HepG2 (cell line): ENCODE results near the gene TULP3.

ENCODE experiments used
- CBFB ChIP-seq: sonication (generic); formaldehyde crosslinking; IDR thresholded peaks from 2 replicates; pipeline ENCODE4 v1.4.0; 2020; ENCODE audit warnings: missing genetic modification reagents
- CHD4 ChIP-seq: fragments of 200-600 bp; sonication (generic); IDR thresholded peaks from 2 replicates; pipeline ENCODE4 v1.7.0; 2017; ENCODE audit warnings: mild to moderate bottlenecking, low read length, borderline replicate concordance
- CTCF ChIP-seq: sonication (generic); formaldehyde crosslinking; IDR thresholded peaks from 2 replicates; pipeline ENCODE4 v1.5.0; 2020; ENCODE audit warnings: mild to moderate bottlenecking, missing genetic modification reagents, moderate library complexity
- DMAP1 ChIP-seq: IDR thresholded peaks from 2 replicates; pipeline ENCODE4 v1.6.1; 2016
- GABPB1 ChIP-seq: IDR thresholded peaks from 2 replicates; pipeline ENCODE4 v1.6.1; 2016; ENCODE audit warnings: mild to moderate bottlenecking, missing genetic modification reagents, moderate library complexity, missing compliant biosample characterization
- HMG20A ChIP-seq: IDR thresholded peaks from 2 replicates; pipeline ENCODE4 v1.6.1; 2016; ENCODE audit warnings: borderline replicate concordance
- TAF1 ChIP-seq: sonication (generic); formaldehyde crosslinking; IDR thresholded peaks from 2 replicates; pipeline ENCODE4 v1.4.0; 2020; ENCODE audit warnings: missing genetic modification reagents
- TARDBP ChIP-seq: sonication (generic); formaldehyde crosslinking; IDR thresholded peaks from 2 replicates; pipeline ENCODE4 v1.8.0; 2022; ENCODE audit warnings: mild to moderate bottlenecking, missing genetic modification reagents
- ZNF10 ChIP-seq: sonication (generic); formaldehyde crosslinking; IDR thresholded peaks from 2 replicates; pipeline ENCODE4 v1.4.0; 2020; ENCODE audit warnings: mild to moderate bottlenecking, low read depth, missing genetic modification reagents, borderline replicate concordance
- ZNF274 ChIP-seq: sonication (generic); formaldehyde crosslinking; IDR thresholded peaks from 2 replicates; pipeline ENCODE4 v1.5.1; 2020; ENCODE audit warnings: mild to moderate bottlenecking, missing genetic modification reagents
- ZNF552 ChIP-seq: sonication (generic); formaldehyde crosslinking; IDR thresholded peaks from 2 replicates; pipeline ENCODE4 v1.9.0; 2022; ENCODE audit warnings: missing genetic modification reagents, mild to moderate bottlenecking, borderline replicate concordance
- TF ChIP-seq, protein P1 (sequence below): sonication (generic); formaldehyde crosslinking; IDR thresholded peaks from 2 replicates; pipeline ENCODE4 v1.4.0; 2020; ENCODE audit warnings: missing genetic modification reagents, borderline replicate concordance
- TF ChIP-seq, protein P2 (sequence below): sonication (generic); formaldehyde crosslinking; IDR thresholded peaks from 2 replicates; pipeline ENCODE4 v1.4.0; 2020; ENCODE audit warnings: missing genetic modification reagents

DNA sequence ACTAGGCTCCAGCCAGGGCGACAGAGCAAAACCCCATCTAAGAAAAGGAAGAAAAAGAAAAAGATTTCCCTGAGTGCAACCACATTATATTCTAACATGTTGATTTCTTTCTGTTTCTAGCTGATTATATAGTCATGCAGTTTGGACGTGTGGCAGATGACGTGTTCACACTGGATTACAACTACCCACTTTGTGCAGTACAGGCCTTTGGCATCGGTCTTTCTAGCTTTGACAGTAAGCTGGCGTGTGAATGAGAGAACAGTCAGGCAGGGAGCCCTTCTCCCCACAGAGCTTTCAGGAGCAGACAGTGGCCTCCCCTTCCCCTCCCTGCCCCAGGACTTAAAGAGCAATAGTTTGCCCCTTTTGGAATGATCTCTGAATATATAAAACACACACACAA is 48.5 kb downstream of the TULP3 start:
- TF ChIP-seq TARDBP (CRISPR knock-in tag) (no peak), GABPB1 (CRISPR knock-in tag) (no peak), CTCF (CRISPR knock-in tag) (no peak), HMG20A (CRISPR knock-in tag) (no peak), CBFB (no peak), ZNF552 (CRISPR knock-in tag) (no peak), ZNF10 (CRISPR knock-in tag) (no peak), TAF1 (CRISPR knock-in tag) (no peak), ZNF274 (CRISPR knock-in tag) (no peak), CHD4 (no peak), DMAP1 (no peak)
- TF ChIP-seq, protein P1, sequence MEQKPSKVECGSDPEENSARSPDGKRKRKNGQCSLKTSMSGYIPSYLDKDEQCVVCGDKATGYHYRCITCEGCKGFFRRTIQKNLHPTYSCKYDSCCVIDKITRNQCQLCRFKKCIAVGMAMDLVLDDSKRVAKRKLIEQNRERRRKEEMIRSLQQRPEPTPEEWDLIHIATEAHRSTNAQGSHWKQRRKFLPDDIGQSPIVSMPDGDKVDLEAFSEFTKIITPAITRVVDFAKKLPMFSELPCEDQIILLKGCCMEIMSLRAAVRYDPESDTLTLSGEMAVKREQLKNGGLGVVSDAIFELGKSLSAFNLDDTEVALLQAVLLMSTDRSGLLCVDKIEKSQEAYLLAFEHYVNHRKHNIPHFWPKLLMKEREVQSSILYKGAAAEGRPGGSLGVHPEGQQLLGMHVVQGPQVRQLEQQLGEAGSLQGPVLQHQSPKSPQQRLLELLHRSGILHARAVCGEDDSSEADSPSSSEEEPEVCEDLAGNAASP (CRISPR knock-in tag) = no peak
- TF ChIP-seq, protein P2, sequence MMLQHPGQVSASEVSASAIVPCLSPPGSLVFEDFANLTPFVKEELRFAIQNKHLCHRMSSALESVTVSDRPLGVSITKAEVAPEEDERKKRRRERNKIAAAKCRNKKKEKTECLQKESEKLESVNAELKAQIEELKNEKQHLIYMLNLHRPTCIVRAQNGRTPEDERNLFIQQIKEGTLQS = no peak
